ENCODE data around the gene SLC25A1.

GRCh38 chr22:19201869-19202798, 23.6 kb upstream of the SLC25A1 start:
- no peak for TF ChIP-seq POLR2A (IDR thresholded peaks at IDR 0.05)
- TF ChIP-seq EP300 (IDR thresholded peaks at IDR 0.05): no peak

All from suprapubic skin (tissue), 2 donors.